ENCODE results near the gene MEFV.
"Not testable (repeated sequence)": the region's sequence is repeated elsewhere in the genome, so short reads cannot be mapped to it uniquely, and the experiment has no call there.

Gene MEFV

DNA sequence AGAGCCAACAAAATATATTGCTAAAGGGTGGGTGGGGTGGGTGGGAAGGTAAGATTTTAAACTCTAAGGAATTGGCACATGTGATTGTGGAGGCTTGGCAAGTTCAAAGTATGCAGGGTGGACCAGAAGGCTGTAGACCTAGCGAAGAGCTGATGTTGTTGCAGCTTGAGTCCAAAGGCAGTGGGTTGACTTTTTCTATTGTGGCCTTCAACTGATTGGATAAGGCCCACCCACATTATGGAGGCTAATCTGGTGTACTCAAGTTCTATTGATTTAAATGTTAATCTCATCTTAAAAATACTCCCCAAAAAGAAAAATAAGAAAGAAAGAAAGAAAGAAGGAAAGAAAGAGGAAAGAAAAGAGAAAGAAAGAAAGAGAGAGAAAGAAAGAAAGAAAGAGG is 43.9 kb downstream of the MEFV start:
- no peak for DNase-seq

DNA sequence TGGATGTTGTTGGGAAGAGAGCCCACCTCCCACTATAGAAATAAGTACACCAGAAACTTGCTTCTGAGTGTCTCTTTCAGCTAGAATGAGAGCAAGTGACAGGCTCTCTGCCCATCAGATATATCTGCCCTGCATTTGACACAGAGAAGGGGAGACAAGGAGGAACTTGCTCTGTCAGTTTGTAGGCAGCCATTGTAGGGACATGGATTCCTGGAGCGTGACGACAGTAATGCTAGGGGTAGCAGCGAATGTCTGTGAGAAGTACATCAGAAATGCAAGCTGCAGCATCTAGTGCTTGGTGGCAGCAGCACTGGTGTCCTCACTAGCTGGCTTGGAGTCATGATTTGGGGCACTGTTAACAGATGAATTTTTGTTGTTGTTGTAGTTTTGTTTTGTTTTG is 44.4 kb downstream of the MEFV start:
- DNase-seq = no peak

GRCh38 chr16:3207086-3207953 is 49.1 kb downstream of the MEFV start:
- DNase-seq = no peak

DNA sequence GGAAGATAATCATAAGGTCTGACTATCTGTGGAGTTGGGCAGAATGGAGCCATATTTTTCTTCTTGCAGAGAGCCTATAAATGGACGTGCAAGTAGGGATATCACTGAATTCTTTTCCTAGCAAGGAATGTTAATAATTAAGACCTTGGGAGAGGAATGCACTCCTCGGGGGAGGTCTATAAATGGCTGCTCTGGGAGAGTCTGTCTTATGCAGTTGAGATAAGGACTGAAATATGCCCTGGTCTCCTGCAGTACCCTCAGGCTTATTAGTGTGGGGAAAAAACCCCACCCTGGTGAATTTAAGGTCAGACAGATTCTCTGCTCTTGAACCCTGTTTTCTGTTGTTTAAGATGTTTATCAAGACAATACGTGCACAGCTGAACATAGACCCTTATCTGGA is 50.5 kb downstream of the MEFV start:
- not testable (repeated sequence) for DNase-seq

- no peak for DNase-seq
Measured at GRCh38 chr16:3202903-3203539, 53.4 kb downstream of the MEFV start.

DNA sequence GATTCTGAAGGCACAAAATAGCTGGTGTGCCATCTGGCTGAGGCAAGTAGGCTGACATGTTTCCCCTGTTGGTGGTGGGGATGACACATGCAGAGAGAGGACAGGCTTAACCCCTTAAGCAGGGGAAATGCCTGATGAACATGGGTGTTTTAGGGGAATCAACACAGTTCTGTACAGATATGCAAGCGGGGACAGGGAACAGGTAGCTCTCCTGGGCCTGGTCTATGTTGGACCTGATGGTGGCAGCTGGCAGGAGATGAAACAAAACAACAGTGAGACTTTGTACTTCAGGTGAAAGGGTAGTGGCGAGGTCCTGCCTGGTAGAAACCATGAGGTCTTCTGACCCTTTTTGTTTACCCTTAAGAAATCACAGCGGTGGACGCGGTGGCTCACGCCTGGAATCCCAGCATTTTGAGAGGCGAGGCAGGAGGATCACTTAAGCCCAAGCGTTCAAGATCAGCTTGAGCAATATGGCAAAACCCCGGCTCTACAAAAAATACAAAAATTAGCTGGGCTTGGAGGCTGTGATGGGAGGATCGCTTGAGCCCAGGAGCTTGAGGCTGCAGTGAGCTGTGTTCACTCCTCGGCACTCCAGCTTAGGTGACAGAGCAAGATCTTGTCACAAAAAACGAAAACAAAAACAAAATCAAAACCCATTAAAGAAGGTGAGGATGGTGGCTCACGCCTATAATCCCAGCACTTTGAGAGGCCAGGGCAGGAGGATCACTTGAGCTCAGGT is 57.9 kb downstream of the MEFV start:
- DNase-seq = no peak

- not testable (repeated sequence) for DNase-seq
Measured at GRCh38 chr16:3197694-3198333, 58.6 kb downstream of the MEFV start.

GRCh38 chr16:3195975-3196374 is 60.5 kb downstream of the MEFV start:
- no peak for DNase-seq

GRCh38 chr16:3194792-3195191 is 61.6 kb downstream of the MEFV start:
- DNase-seq = no peak

- no peak for DNase-seq
Measured at GRCh38 chr16:3193221-3194212, 62.9 kb downstream of the MEFV start.

- no peak for DNase-seq
Measured at GRCh38 chr16:3192476-3193019, 63.9 kb downstream of the MEFV start.

Data from NCI-H1930 (cell line).